ENCODE results near the gene LDLRAD3.

The LDLRAD3 gene

GRCh38 chr11:36248436-36248835, 304.6 kb downstream of the LDLRAD3 start:
- no peak for DNase-seq (ENCODE audit: extremely low spot score)
- CTCF ChIA-PET, result interaction anchor here (0.6 to 1.8 kb wide), 3 partner anchors 9 to 40 kb away, joined by 3 to 9 read pairs (median 4); no protein-coding TSS in a partner anchor
- no peak for TF ChIP-seq SP1 (IDR thresholded peaks at IDR 0.05)
- TF ChIP-seq PKNOX1 (IDR thresholded peaks at IDR 0.05), result no peak
- TF ChIP-seq NFRKB (IDR thresholded peaks at IDR 0.05), result no peak
- no peak for TF ChIP-seq FOXM1 (IDR thresholded peaks at IDR 0.05; ENCODE audit: borderline replicate concordance)
- no peak for TF ChIP-seq TARDBP (IDR thresholded peaks at IDR 0.05)
- no peak for TF ChIP-seq SUZ12 (IDR thresholded peaks at IDR 0.05)
- TF ChIP-seq CTBP1 (IDR thresholded peaks at IDR 0.05; ENCODE audit: borderline replicate concordance), result no peak
- TF ChIP-seq BHLHE40 (IDR thresholded peaks at IDR 0.05; ENCODE audit: borderline replicate concordance), result no peak
- TF ChIP-seq L3MBTL2 (conservative IDR thresholded peaks at IDR 0.05), result no peak
- no peak for TF ChIP-seq LEF1 (IDR thresholded peaks at IDR 0.05; ENCODE audit: borderline replicate concordance)
- no peak for TF ChIP-seq ZNF384 (IDR thresholded peaks at IDR 0.05)
- no peak for TF ChIP-seq FOXK2 (IDR thresholded peaks at IDR 0.05)
- TF ChIP-seq HDGF (IDR thresholded peaks at IDR 0.05; ENCODE audit: borderline replicate concordance), result no peak
- no peak for TF ChIP-seq ELF4 (IDR thresholded peaks at IDR 0.05)
- no peak for TF ChIP-seq FOXA1 (IDR thresholded peaks at IDR 0.05)
- no peak for TF ChIP-seq ARNT (IDR thresholded peaks at IDR 0.05)
- POLR2A ChIA-PET, result no interaction called here

- no peak for DNase-seq (ENCODE audit: extremely low spot score)
- TF ChIP-seq FOXK2 (IDR thresholded peaks at IDR 0.05), result no peak
- TF ChIP-seq FOXM1 (IDR thresholded peaks at IDR 0.05; ENCODE audit: borderline replicate concordance), result no peak
- no peak for TF ChIP-seq HDGF (IDR thresholded peaks at IDR 0.05; ENCODE audit: borderline replicate concordance)
- TF ChIP-seq L3MBTL2 (conservative IDR thresholded peaks at IDR 0.05), result no peak
- TF ChIP-seq ZNF384 (IDR thresholded peaks at IDR 0.05), result no peak
- no peak for TF ChIP-seq PKNOX1 (IDR thresholded peaks at IDR 0.05)
- ChIA-PET POLR2A (no interaction called here), CTCF (interaction anchor here (1.1 to 1.8 kb wide), 3 partner anchors 8 to 427 kb away, joined by 3 to 9 read pairs (median 4); no protein-coding TSS in a partner anchor)
Measured at GRCh38 chr11:36249246-36249645, 305.4 kb downstream of the LDLRAD3 start.

GRCh38 chr11:36251823-36252222, 308.0 kb downstream of the LDLRAD3 start:
- ChIA-PET CTCF (interaction anchor here (0.8 kb wide), 1 partner anchor 430 kb away, joined by 3 read pairs; no protein-coding TSS in a partner anchor), POLR2A (no interaction called here)
- no peak for TF ChIP-seq SUZ12 (IDR thresholded peaks at IDR 0.05)
- TF ChIP-seq NFRKB (IDR thresholded peaks at IDR 0.05), result no peak
- no peak for TF ChIP-seq ARNT (IDR thresholded peaks at IDR 0.05)
- DNase-seq (ENCODE audit: extremely low spot score), result no peak

- ChIA-PET POLR2A (no interaction called here), CTCF (no interaction called here)
- DNase-seq (ENCODE audit: extremely low spot score), result no peak
- no peak for TF ChIP-seq HDGF (IDR thresholded peaks at IDR 0.05; ENCODE audit: borderline replicate concordance)
- TF ChIP-seq CTBP1 (IDR thresholded peaks at IDR 0.05; ENCODE audit: borderline replicate concordance), result no peak
- TF ChIP-seq TARDBP (IDR thresholded peaks at IDR 0.05), result no peak
- no peak for TF ChIP-seq LEF1 (IDR thresholded peaks at IDR 0.05; ENCODE audit: borderline replicate concordance)
- no peak for TF ChIP-seq L3MBTL2 (conservative IDR thresholded peaks at IDR 0.05)
- TF ChIP-seq PKNOX1 (IDR thresholded peaks at IDR 0.05), result no peak
- no peak for TF ChIP-seq NFRKB (IDR thresholded peaks at IDR 0.05)
- no peak for TF ChIP-seq SUZ12 (IDR thresholded peaks at IDR 0.05)
- no peak for TF ChIP-seq ARNT (IDR thresholded peaks at IDR 0.05)
- TF ChIP-seq ELF4 (IDR thresholded peaks at IDR 0.05), result no peak
- no peak for TF ChIP-seq BHLHE40 (IDR thresholded peaks at IDR 0.05; ENCODE audit: borderline replicate concordance)
- TF ChIP-seq FOXK2 (IDR thresholded peaks at IDR 0.05), result no peak
Measured at GRCh38 chr11:36253238-36253637, 309.4 kb downstream of the LDLRAD3 start.

- POLR2A ChIA-PET, result no interaction called here
- CTCF ChIA-PET, result no interaction called here
- no peak for TF ChIP-seq FOXA1 (IDR thresholded peaks at IDR 0.05)
- no peak for TF ChIP-seq ELF4 (IDR thresholded peaks at IDR 0.05)
- no peak for TF ChIP-seq CTBP1 (IDR thresholded peaks at IDR 0.05; ENCODE audit: borderline replicate concordance)
- no peak for TF ChIP-seq ZNF384 (IDR thresholded peaks at IDR 0.05)
- TF ChIP-seq BHLHE40 (IDR thresholded peaks at IDR 0.05; ENCODE audit: borderline replicate concordance), result no peak
- no peak for TF ChIP-seq FOXM1 (IDR thresholded peaks at IDR 0.05; ENCODE audit: borderline replicate concordance)
- TF ChIP-seq PKNOX1 (IDR thresholded peaks at IDR 0.05), result no peak
- TF ChIP-seq ARNT (IDR thresholded peaks at IDR 0.05), result no peak
- no peak for TF ChIP-seq NFRKB (IDR thresholded peaks at IDR 0.05)
- TF ChIP-seq FOXK2 (IDR thresholded peaks at IDR 0.05), result no peak
- TF ChIP-seq TARDBP (IDR thresholded peaks at IDR 0.05), result no peak
- no peak for TF ChIP-seq SP1 (IDR thresholded peaks at IDR 0.05)
- TF ChIP-seq HDGF (IDR thresholded peaks at IDR 0.05; ENCODE audit: borderline replicate concordance), result no peak
- no peak for TF ChIP-seq L3MBTL2 (conservative IDR thresholded peaks at IDR 0.05)
- TF ChIP-seq SUZ12 (IDR thresholded peaks at IDR 0.05), result no peak
- DNase-seq (ENCODE audit: extremely low spot score), result no peak
Measured at GRCh38 chr11:36254713-36255112, 310.9 kb downstream of the LDLRAD3 start.

GRCh38 chr11:36257351-36257750, 313.5 kb downstream of the LDLRAD3 start:
- CTCF ChIA-PET, result interaction anchor here (0.7 to 1.4 kb wide), 3 partner anchors 8 to 435 kb away, joined by 3 to 7 read pairs (median 4); no protein-coding TSS in a partner anchor
- TF ChIP-seq LEF1 (IDR thresholded peaks at IDR 0.05; ENCODE audit: borderline replicate concordance) (no peak), L3MBTL2 (conservative IDR thresholded peaks at IDR 0.05) (no peak), ELF4 (IDR thresholded peaks at IDR 0.05) (no peak), PKNOX1 (IDR thresholded peaks at IDR 0.05) (no peak), FOXM1 (IDR thresholded peaks at IDR 0.05; ENCODE audit: borderline replicate concordance) (no peak), HDGF (IDR thresholded peaks at IDR 0.05; ENCODE audit: borderline replicate concordance) (no peak), SP1 (IDR thresholded peaks at IDR 0.05) (no peak), SUZ12 (IDR thresholded peaks at IDR 0.05) (no peak), FOXK2 (IDR thresholded peaks at IDR 0.05) (no peak), ARNT (IDR thresholded peaks at IDR 0.05) (no peak), CTBP1 (IDR thresholded peaks at IDR 0.05; ENCODE audit: borderline replicate concordance) (no peak), NFRKB (IDR thresholded peaks at IDR 0.05) (no peak), FOXA1 (IDR thresholded peaks at IDR 0.05) (no peak), BHLHE40 (IDR thresholded peaks at IDR 0.05; ENCODE audit: borderline replicate concordance) (no peak), TARDBP (IDR thresholded peaks at IDR 0.05) (no peak), ZNF384 (IDR thresholded peaks at IDR 0.05) (no peak)
- POLR2A ChIA-PET, result no interaction called here
- DNase-seq (ENCODE audit: extremely low spot score), result no peak

All from HEK293T (cell line).